SK-N-SH (cell line): ENCODE data around the gene PRIM1. TPM values are rescaled to one million over a fixed set of nuclear protein-coding genes. Genes with fewer than 3 reads are reported as not detected.

ENCODE experiments used
- CTCF ChIA-PET: fragments of 300-600, 350-600 bp; formaldehyde crosslinking; extraction: SDS; loops from one replicate; lab custom pipeline; 2021; lab: Yijun Ruan, JAX
- POLR2A ChIA-PET: fragments of 350-600 bp; sonication (Branson Sonifier 250); formaldehyde crosslinking; extraction: SDS; loops from one replicate; lab custom pipeline; 2020; ENCODE audit warnings: antibody characterized with exemption, inconsistent platforms; lab: Yijun Ruan, JAX
- DNase-seq: peaks from one replicate; pipeline ENCODE4 v3.0.0; 2012
- H2AFZ ChIP-seq: fragments of 200-600 bp; sonication (generic); 2 replicates; pipeline ENCODE4 v1.8.1; 2016; ENCODE audit warnings: antibody characterized with exemption, mild to moderate bottlenecking, low read depth
- H3F3A ChIP-seq: fragments of 200-600 bp; sonication (generic); replicated peaks from 2 replicates; pipeline ENCODE3; 2016; ENCODE audit warnings: antibody characterized with exemption, mild to moderate bottlenecking; ENCODE audit not compliant: insufficient read depth
- H3K27ac ChIP-seq, 2 experiments: fragments of 200-500 bp in 1 of 2; fragments of 200-600 bp in 1 of 2; sonication (Bioruptor generic) in 1 of 2; sonication (generic), shearing (Covaris generic) in 1 of 2; 2 replicates each; pipeline versions ENCODE4 v1.5.1 to v1.6.1; 2014 to 2016; ENCODE audit warnings: low read depth in 2 of 2, inconsistent platforms in 1 of 2, low read length in 1 of 2, mild to moderate bottlenecking in 1 of 2, mixed read lengths in 1 of 2
- H3K27me3 ChIP-seq: fragments of 200-600 bp; sonication (generic), shearing (Covaris generic); 2 replicates; pipeline ENCODE4 v1.6.1; 2016; ENCODE audit warnings: mixed run types; ENCODE audit not compliant: insufficient read depth
- H3K36me3 ChIP-seq, 2 experiments: fragments of 200-500 bp in 1 of 2; fragments of 200-600 bp in 1 of 2; sonication (Bioruptor generic) in 1 of 2; sonication (generic) in 1 of 2; replicated peaks in 1 of 2; 2 replicates each; pipeline versions ENCODE3 to v1.5.1; 2014 to 2016; ENCODE audit warnings: low read length in 1 of 2, mild to moderate bottlenecking in 1 of 2; ENCODE audit not compliant: insufficient read depth in 2 of 2, control insufficient read depth in 1 of 2
- H3K4me1 ChIP-seq, 2 experiments: fragments of 200-500 bp in 1 of 2; fragments of 200-600 bp in 1 of 2; sonication (Bioruptor generic) in 1 of 2; sonication (generic), shearing (Covaris generic) in 1 of 2; 2 replicates each; pipeline versions ENCODE4 v1.5.1 to v1.6.1; 2014 to 2016; ENCODE audit warnings: low read depth in 1 of 2, low read length in 1 of 2, mixed run types in 1 of 2; ENCODE audit not compliant: insufficient read depth in 2 of 2, control insufficient read depth in 1 of 2
- H3K4me2 ChIP-seq: fragments of 200-600 bp; sonication (generic), shearing (Covaris generic); 2 replicates; pipeline ENCODE4 v1.6.1; 2017; ENCODE audit warnings: mixed run types
- H3K4me3 ChIP-seq, 2 experiments: fragments of 200-500 bp in 1 of 2; fragments of 200-600 bp in 1 of 2; sonication (Bioruptor generic) in 1 of 2; sonication (generic), shearing (Covaris generic) in 1 of 2; 2 replicates each; pipeline versions ENCODE4 v1.5.1 to v1.8.1; 2014 to 2016; ENCODE audit warnings: low read depth in 2 of 2, inconsistent platforms in 1 of 2, low read length in 1 of 2, mild to moderate bottlenecking in 1 of 2, mixed read lengths in 1 of 2, moderate library complexity in 1 of 2
- H3K79me2 ChIP-seq: fragments of 200-600 bp; sonication (generic); 2 replicates; pipeline ENCODE4 v1.8.1; 2017; ENCODE audit warnings: mild to moderate bottlenecking; ENCODE audit not compliant: insufficient read depth
- H3K9ac ChIP-seq: fragments of 200-600 bp; sonication (generic); 2 replicates; pipeline ENCODE4 v1.6.1; 2017; ENCODE audit warnings: mixed run types
- H3K9me2 ChIP-seq: fragments of 200-600 bp; sonication (generic); 2 replicates; pipeline ENCODE4 v1.6.1; 2017; ENCODE audit warnings: mixed run types
- H3K9me3 ChIP-seq: fragments of 200-600 bp; sonication (generic); 2 replicates; pipeline ENCODE4 v1.6.1; 2017; ENCODE audit warnings: mixed run types, mild to moderate bottlenecking, moderate library complexity
- H4K20me1 ChIP-seq: fragments of 200-600 bp; sonication (generic); 2 replicates; pipeline ENCODE4 v1.6.1; 2017; ENCODE audit warnings: mild to moderate bottlenecking, mixed run types; ENCODE audit not compliant: insufficient read depth
- CHD2 ChIP-seq: fragments of 150-350 bp; IDR thresholded peaks from 2 replicates; pipeline ENCODE4 v1.6.1; 2018; ENCODE audit warnings: low read length; ENCODE audit not compliant: partially characterized antibody
- CTCF ChIP-seq: fragments of 200-600 bp; sonication (generic); IDR thresholded peaks from 2 replicates; pipeline ENCODE4 v1.6.1; 2017; ENCODE audit warnings: antibody characterized with exemption, mild to moderate bottlenecking, moderate library complexity
- GATA2 ChIP-seq: sonication (generic); formaldehyde crosslinking; IDR thresholded peaks from 2 replicates; pipeline ENCODE4 v1.5.0; 2020; ENCODE audit warnings: mild to moderate bottlenecking, missing genetic modification reagents
- MAX ChIP-seq: IDR thresholded peaks from 2 replicates; pipeline ENCODE4 v1.4.0; 2012; ENCODE audit warnings: low read depth
- NFIC ChIP-seq: IDR thresholded peaks from 2 replicates; pipeline ENCODE4 v1.4.0; 2012; ENCODE audit warnings: borderline replicate concordance
- RAD21 ChIP-seq: IDR thresholded peaks from 2 replicates; pipeline ENCODE4 v1.6.1; 2012; ENCODE audit warnings: mild to moderate bottlenecking, low read length
- RCOR1 ChIP-seq: fragments of 150-350 bp; IDR thresholded peaks from 2 replicates; pipeline ENCODE4 v1.6.1; 2017; ENCODE audit warnings: antibody characterized with exemption, low read length
- REST ChIP-seq: IDR thresholded peaks from 2 replicates; pipeline ENCODE4 v1.6.1; 2012; ENCODE audit warnings: mild to moderate bottlenecking, low read depth, low read length, moderate library complexity
- RXRA ChIP-seq: IDR thresholded peaks from 2 replicates; pipeline ENCODE4 v1.4.0; 2012; ENCODE audit warnings: low read depth, mild to moderate bottlenecking, borderline replicate concordance
- SMC3 ChIP-seq: IDR thresholded peaks from 2 replicates; pipeline ENCODE4 v1.6.1; 2012; ENCODE audit warnings: low read depth, low read length, improper control_type of control experiment
- TEAD4 ChIP-seq: IDR thresholded peaks from 2 replicates; pipeline ENCODE4 v1.4.0; 2012; ENCODE audit warnings: mild to moderate bottlenecking, borderline replicate concordance; ENCODE audit not compliant: insufficient read depth
- USF2 ChIP-seq: fragments of 150-350 bp; IDR thresholded peaks from 2 replicates; pipeline ENCODE4 v1.6.1; 2017; ENCODE audit warnings: antibody characterized with exemption, low read length, low read depth, borderline replicate concordance
- WGBS: methylation state at CpG from one replicate; pipeline ENCODE4 v1.1.6; 2017; ENCODE audit warnings: low lambda C conversion rate; 5-methylcytosine and 5-hydroxymethylcytosine counted together
- polyA plus RNA-seq, 3 experiments: library from polyadenylated mRNA; depleted of rRNA; stranded (reverse); fragments of >200 nt; gene quantifications; 2 replicates each; pipeline ENCODE4 v1.2.3, GENCODE V29; 2012

PRIM1 gene
- polyA plus RNA-seq, 1 of the 3 experiments (the other 2 are of a cell fraction), result 10.9 TPM

GRCh38 chr12:56768424-56768823 is 16.3 kb upstream of the PRIM1 start (continued):
- TF ChIP-seq CTCF (no peak), RAD21 (no peak), TEAD4 (no peak)

- Histone ChIP-seq H3K36me3 (no peaks in the 10 kb centered on the region), H3K9me3 (no peaks in the 10 kb centered on the region), H3F3A (no peaks in the 10 kb centered on the region), H2AFZ (no peak overlapping the region), H3K4me3 (no peak overlapping the region), H4K20me1 (no peaks in the 10 kb centered on the region), H3K4me1 (no peaks in the 10 kb centered on the region), H3K27me3 (no peaks in the 10 kb centered on the region), H3K27ac (no peak overlapping the region), H3K4me2 (no peak overlapping the region), H3K79me2 (no peaks in the 10 kb centered on the region), H3K9me2 (no peaks in the 10 kb centered on the region), H3K9ac (no peak overlapping the region)
- POLR2A ChIA-PET, result no interaction called here
- WGBS, result 87% methylated on average over 6 of the region's 6 CpGs
- TF ChIP-seq RCOR1 (no peak), REST (no peak), USF2 (no peak), TEAD4 (no peak), MAX (no peak), GATA2 (no peak), SMC3 (no peak), CHD2 (no peak), NFIC (no peak), RXRA (no peak)
- CTCF ChIA-PET, result no interaction called here
- no peak for DNase-seq
Measured at GRCh38 chr12:56766535-56766934, 14.4 kb upstream of the PRIM1 start.
